Measurements from ENCODE around the gene AGAP2. TPM values are rescaled to one million over a fixed set of nuclear protein-coding genes. Genes with fewer than 3 reads are reported as not detected.

AGAP2 gene
- total RNA-seq, 1 donor from 2014 or later, result 1.7 TPM

GRCh38 chr12:57739914-57740538, 1.5 kb upstream of the AGAP2 start:
- TF ChIP-seq EZH2phosphoT487 (IDR thresholded peaks at IDR 0.05) (no peak), EZH2 (IDR thresholded peaks at IDR 0.05) (no peak)
- TF ChIP-seq, protein P1, sequence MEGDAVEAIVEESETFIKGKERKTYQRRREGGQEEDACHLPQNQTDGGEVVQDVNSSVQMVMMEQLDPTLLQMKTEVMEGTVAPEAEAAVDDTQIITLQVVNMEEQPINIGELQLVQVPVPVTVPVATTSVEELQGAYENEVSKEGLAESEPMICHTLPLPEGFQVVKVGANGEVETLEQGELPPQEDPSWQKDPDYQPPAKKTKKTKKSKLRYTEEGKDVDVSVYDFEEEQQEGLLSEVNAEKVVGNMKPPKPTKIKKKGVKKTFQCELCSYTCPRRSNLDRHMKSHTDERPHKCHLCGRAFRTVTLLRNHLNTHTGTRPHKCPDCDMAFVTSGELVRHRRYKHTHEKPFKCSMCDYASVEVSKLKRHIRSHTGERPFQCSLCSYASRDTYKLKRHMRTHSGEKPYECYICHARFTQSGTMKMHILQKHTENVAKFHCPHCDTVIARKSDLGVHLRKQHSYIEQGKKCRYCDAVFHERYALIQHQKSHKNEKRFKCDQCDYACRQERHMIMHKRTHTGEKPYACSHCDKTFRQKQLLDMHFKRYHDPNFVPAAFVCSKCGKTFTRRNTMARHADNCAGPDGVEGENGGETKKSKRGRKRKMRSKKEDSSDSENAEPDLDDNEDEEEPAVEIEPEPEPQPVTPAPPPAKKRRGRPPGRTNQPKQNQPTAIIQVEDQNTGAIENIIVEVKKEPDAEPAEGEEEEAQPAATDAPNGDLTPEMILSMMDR (IDR thresholded peaks at IDR 0.05), result no peak
- no peaks in the 10 kb centered on the region for H3K36me3 Mint-ChIP-seq
- Histone ChIP-seq H3K4me1 (peaks cover 24% of the 10 kb centered on the region), H3K27ac (no peak overlapping the region), H2AFZ (replicated peaks) (no peak overlapping the region), H3F3A (ENCODE audit: low read depth) (peaks cover 48% of the 10 kb centered on the region), H3K9me3 (ENCODE audit: low read depth) (no peaks in the 10 kb centered on the region), H4K20me1 (ENCODE audit: low read depth) (peaks cover 31% of the 10 kb centered on the region), H3K9ac (no peak overlapping the region), H3K36me3 (no peaks in the 10 kb centered on the region), H3K27me3 (peaks cover 89% of the 10 kb centered on the region), H3K4me2 (peak overlapping the region; percentile 0), H3K79me2 (ENCODE audit: low read depth) (no peaks in the 10 kb centered on the region), H3K4me3 (no peak overlapping the region)
- no peaks in the 10 kb centered on the region for H3K9me3 Mint-ChIP-seq
- H3K4me3 Mint-ChIP-seq, result peak overlapping the region; percentile 92
- H3K27me3 Mint-ChIP-seq (ENCODE audit: insufficient read depth, low read depth), result peaks cover 30% of the 10 kb centered on the region
- H3K4me1 Mint-ChIP-seq, result peaks cover 46% of the 10 kb centered on the region
- DNase-seq (ENCODE audit: low spot score), result peak; percentile 23
- H3K27ac Mint-ChIP-seq, result no peak overlapping the region

DNA sequence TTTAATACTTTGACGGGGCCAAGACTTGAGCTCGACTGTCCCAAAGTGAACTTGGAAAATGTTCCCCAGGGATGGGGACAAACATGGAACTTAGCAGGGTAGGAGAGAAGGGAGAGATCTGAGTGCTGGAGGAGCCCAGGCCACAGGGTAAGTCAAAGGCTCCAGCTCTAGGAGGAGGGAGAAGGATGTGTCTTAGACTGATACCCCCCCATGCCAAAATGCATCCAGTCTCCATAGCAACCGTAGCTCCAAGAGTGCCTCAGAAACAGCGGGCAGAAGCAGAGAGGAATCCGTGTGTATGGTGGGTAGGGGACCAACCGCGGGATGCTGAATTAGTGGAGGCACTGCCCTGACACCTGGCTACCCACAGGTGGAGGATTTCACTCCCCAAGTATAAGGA, 845 bp upstream of the AGAP2 start:
- no peaks in the 10 kb centered on the region for H3K36me3 ChIP-seq
- peaks cover 35% of the 10 kb centered on the region for H3K27me3 Mint-ChIP-seq (ENCODE audit: insufficient read depth, low read depth)
- no peak overlapping the region for H3K27ac ChIP-seq
- H4K20me1 ChIP-seq (ENCODE audit: low read depth), result peaks cover 38% of the 10 kb centered on the region
- no peak overlapping the region for H2AFZ ChIP-seq (replicated peaks)
- DNase-seq (ENCODE audit: low spot score), result peak; percentile 21
- peaks cover 51% of the 10 kb centered on the region for H3K4me1 Mint-ChIP-seq
- H3K9ac ChIP-seq, result no peak overlapping the region
- peaks cover 42% of the 10 kb centered on the region for H3F3A ChIP-seq (ENCODE audit: low read depth)
- H3K27ac Mint-ChIP-seq, result no peak overlapping the region
- peaks cover 24% of the 10 kb centered on the region for H3K4me1 ChIP-seq
- H3K79me2 ChIP-seq (ENCODE audit: low read depth), result no peaks in the 10 kb centered on the region
- TF ChIP-seq EZH2 (IDR thresholded peaks at IDR 0.05) (no peak), EZH2phosphoT487 (IDR thresholded peaks at IDR 0.05) (no peak)
- TF ChIP-seq, protein P1 (IDR thresholded peaks at IDR 0.05), result no peak
- H3K4me2 ChIP-seq, result peak overlapping the region; percentile 98
- H3K4me3 ChIP-seq, result peak overlapping the region; percentile 80
- peak overlapping the region; percentile 92 for H3K4me3 Mint-ChIP-seq
- no peaks in the 10 kb centered on the region for H3K36me3 Mint-ChIP-seq
- H3K9me3 Mint-ChIP-seq, result no peaks in the 10 kb centered on the region
- H3K27me3 ChIP-seq, result peaks cover 95% of the 10 kb centered on the region
- H3K9me3 ChIP-seq (ENCODE audit: low read depth), result no peaks in the 10 kb centered on the region

GRCh38 chr12:57737467-57738460, 778 bp downstream of the AGAP2 start:
- Histone ChIP-seq H3K9ac (no peak overlapping the region), H3K4me3 (peak overlapping the region; percentile 80), H3K79me2 (ENCODE audit: low read depth) (no peaks in the 10 kb centered on the region), H3K27ac (no peak overlapping the region), H3K4me2 (peak overlapping the region; percentile 98), H3K4me1 (peaks cover 24% of the 10 kb centered on the region), H3K27me3 (peaks cover 100% of the 10 kb centered on the region), H3K36me3 (no peaks in the 10 kb centered on the region), H3F3A (ENCODE audit: low read depth) (peaks cover 32% of the 10 kb centered on the region), H2AFZ (replicated peaks) (no peak overlapping the region), H4K20me1 (ENCODE audit: low read depth) (peaks cover 39% of the 10 kb centered on the region), H3K9me3 (ENCODE audit: low read depth) (no peaks in the 10 kb centered on the region)
- H3K4me3 Mint-ChIP-seq, result peak overlapping the region; percentile 80
- no peak overlapping the region for H3K27ac Mint-ChIP-seq
- H3K4me1 Mint-ChIP-seq, result peaks cover 49% of the 10 kb centered on the region
- H3K36me3 Mint-ChIP-seq, result no peaks in the 10 kb centered on the region
- DNase-seq (ENCODE audit: low spot score), result peak; percentile 80
- no peaks in the 10 kb centered on the region for H3K9me3 Mint-ChIP-seq
- peaks cover 38% of the 10 kb centered on the region for H3K27me3 Mint-ChIP-seq (ENCODE audit: insufficient read depth, low read depth)
- peak; percentile 99 for TF ChIP-seq EZH2 (IDR thresholded peaks at IDR 0.05)
- TF ChIP-seq EZH2phosphoT487 (IDR thresholded peaks at IDR 0.05), result peak; percentile 96
- TF ChIP-seq, protein P1 (IDR thresholded peaks at IDR 0.05), result peak; percentile 39

All from neural progenitor cell (in vitro differentiated cells).